ENCODE data around the gene TPSD1.

Gene TPSD1

GRCh38 chr16:1277151-1277598 lies 21.3 kb downstream of the TPSD1 start:
- no peak for TF ChIP-seq CTCF (IDR thresholded peaks at IDR 0.05)
- Histone ChIP-seq H3K9me3 (no peaks in the 10 kb centered on the region), H3K4me3 (no peak overlapping the region), H3K27ac (no peak overlapping the region), H3K4me1 (peaks cover 0 to 1% (median 0%) of the 10 kb centered on the region in 4 donors), H3K36me3 (no peaks in the 10 kb centered on the region), H3K27me3 (peaks cover 0 to 89% of the 10 kb centered on the region in 2 donors)
- intact Hi-C loops (cut with DNase I; ENCODE audit: low total_unique reads) = loop anchor here (10.0 kb wide), 1 partner anchor 242 kb away; no protein-coding TSS in a partner anchor
- DNase-seq = no peak

- no peak for TF ChIP-seq CTCF (IDR thresholded peaks at IDR 0.05)
- Histone ChIP-seq H3K27ac (no peak overlapping the region), H3K36me3 (no peaks in the 10 kb centered on the region), H3K4me3 (no peak overlapping the region), H3K4me1 (no peaks in the 10 kb centered on the region), H3K9me3 (no peaks in the 10 kb centered on the region), H3K27me3 (peaks cover 0 to 88% of the 10 kb centered on the region in 2 donors)
- intact Hi-C loops (cut with DNase I; ENCODE audit: low total_unique reads) = loop anchor here (10.0 kb wide), 1 partner anchor 243 kb away; no protein-coding TSS in a partner anchor
- DNase-seq = no peak
Measured at GRCh38 chr16:1277617-1278282, 21.9 kb downstream of the TPSD1 start.

- H3K36me3 ChIP-seq = no peaks in the 10 kb centered on the region
- H3K27ac ChIP-seq = no peak overlapping the region
- intact Hi-C loops (cut with DNase I; ENCODE audit: low total_unique reads) = loop anchor here (10.0 kb wide), 1 partner anchor 244 kb away; no protein-coding TSS in a partner anchor
- H3K4me1 ChIP-seq = no peaks in the 10 kb centered on the region
- no peak for TF ChIP-seq CTCF (IDR thresholded peaks at IDR 0.05)
- no peak for DNase-seq
- peaks cover 0 to 88% of the 10 kb centered on the region in 2 donors for H3K27me3 ChIP-seq
- no peak overlapping the region for H3K4me3 ChIP-seq
- H3K9me3 ChIP-seq = no peaks in the 10 kb centered on the region
Measured at GRCh38 chr16:1278477-1278876, 22.6 kb downstream of the TPSD1 start.

GRCh38 chr16:1279081-1279944 lies 23.4 kb downstream of the TPSD1 start:
- intact Hi-C loops (cut with DNase I; ENCODE audit: low total_unique reads) = loop anchor here (10.0 kb wide), 1 partner anchor 245 kb away; no protein-coding TSS in a partner anchor
- Histone ChIP-seq H3K36me3 (no peaks in the 10 kb centered on the region), H3K4me3 (no peak overlapping the region), H3K27ac (no peak overlapping the region), H3K27me3 (peaks cover 0 to 89% of the 10 kb centered on the region in 2 donors), H3K4me1 (no peaks in the 10 kb centered on the region), H3K9me3 (no peaks in the 10 kb centered on the region)
- TF ChIP-seq CTCF (IDR thresholded peaks at IDR 0.05) = no peak
- no peak for DNase-seq

- Histone ChIP-seq H3K36me3 (no peaks in the 10 kb centered on the region), H3K4me3 (no peak overlapping the region), H3K27ac (no peak overlapping the region), H3K27me3 (peaks cover 0 to 89% of the 10 kb centered on the region in 2 donors), H3K9me3 (no peaks in the 10 kb centered on the region), H3K4me1 (no peaks in the 10 kb centered on the region)
- TF ChIP-seq CTCF (IDR thresholded peaks at IDR 0.05) = no peak
- intact Hi-C loops (cut with DNase I; ENCODE audit: low total_unique reads) = loop anchor here (10.0 kb wide), 1 partner anchor 245 kb away; no protein-coding TSS in a partner anchor
- no peak for DNase-seq
Measured at GRCh38 chr16:1279945-1280589, 24.2 kb downstream of the TPSD1 start.

Data from tibial artery (tissue), 4 donors.